HepG2 (cell line): Measurements from ENCODE around the gene SRCAP. TPM values are rescaled to one million over a fixed set of nuclear protein-coding genes. Genes with fewer than 3 reads are reported as not detected.

Experiments
- ATAC-seq: fragments of 200-7000 bp; cut with Tn5 transposase; 3 replicates; pipeline ENCODE4 v1.9.1; 2020; ENCODE audit warnings: mild to moderate bottlenecking, moderate library complexity
- BruUV-seq: library from RNA; stranded (reverse); fragments of 400-500 nt; replicated peaks from 2 replicates; lab custom pipeline; 2021; lab: Mats Ljungman, UMichigan
- CTCF ChIA-PET: fragments of 300-600 bp; formaldehyde crosslinking; extraction: SDS; loops from one replicate; lab custom pipeline; 2021; ENCODE audit warnings: low total read pairs, inconsistent platforms, low intra/inter-chr PET ratio; lab: Yijun Ruan, JAX
- POLR2A ChIA-PET: fragments of 350-600 bp; sonication (Branson Sonifier 250); formaldehyde crosslinking; loops from one replicate; lab custom pipeline; 2020; ENCODE audit warnings: antibody characterized with exemption, inconsistent platforms; lab: Yijun Ruan, JAX
- DNase-seq: peaks from one replicate; pipeline ENCODE4 v3.0.0-alpha.2; 2015; ENCODE audit warnings: low spot score
- FAIRE-seq: peaks from 3 replicates; lab custom pipeline; 2011; peaks lifted over from hg19 to GRCh38; lab: Jason Lieb, UNC
- H2AFZ ChIP-seq: one replicate; pipeline ENCODE4 v1.6.1; 2011; ENCODE audit warnings: low read length, inconsistent platforms
- H3K27ac ChIP-seq: fragments of 300-600 bp; 3 replicates; pipeline ENCODE4 v1.8.0; 2011; ENCODE audit warnings: mixed run types, mild to moderate bottlenecking, mixed read lengths, low read length, inconsistent platforms; ENCODE audit not compliant: insufficient read depth; ENCODE audit errors: extremely low read length
- H3K27me3 ChIP-seq, 2 experiments: fragments of 200-600 bp in 1 of 2; 2 replicates in 1 of 2; 3 replicates in 1 of 2; pipeline versions ENCODE4 v1.6.0 to v1.8.0; 2011; ENCODE audit warnings: low read length in 2 of 2, mild to moderate bottlenecking in 2 of 2, moderate library complexity in 2 of 2, inconsistent platforms in 1 of 2; ENCODE audit not compliant: insufficient read depth in 2 of 2, control insufficient read depth in 1 of 2
- H3K36me3 ChIP-seq, 2 experiments: fragments of 200-600 bp in 1 of 2; replicated peaks in 1 of 2; 2 replicates in 1 of 2; 3 replicates in 1 of 2; pipeline versions ENCODE4 v1.5.1 to v1.8.0; 2011; ENCODE audit warnings: low read length in 2 of 2, inconsistent platforms in 1 of 2; ENCODE audit not compliant: insufficient read depth in 2 of 2, control insufficient read depth in 1 of 2
- H3K4me1 ChIP-seq: 2 replicates; pipeline ENCODE4 v1.5.1; 2012; ENCODE audit warnings: low read length, inconsistent platforms; ENCODE audit not compliant: insufficient read depth
- H3K4me2 ChIP-seq: 2 replicates; pipeline ENCODE4 v1.6.0; 2011; ENCODE audit warnings: low read depth, low read length, inconsistent platforms
- H3K4me3 ChIP-seq, 3 experiments: fragments of 200-600 bp in 1 of 3; sonication (generic), shearing (Covaris generic) in 1 of 3; replicated peaks in 1 of 3; 2 replicates each; pipeline ENCODE4 v1.5.1; 2011 to 2016; ENCODE audit warnings: low read length in 3 of 3, inconsistent platforms in 2 of 3, low read depth in 2 of 3, mild to moderate bottlenecking in 2 of 3, control low read depth in 1 of 3, mixed read lengths in 1 of 3; ENCODE audit not compliant: insufficient read depth in 1 of 3
- H3K79me2 ChIP-seq: one replicate; pipeline ENCODE4 v1.6.1; 2011; ENCODE audit warnings: low read length, inconsistent platforms; ENCODE audit not compliant: insufficient read depth
- H3K9ac ChIP-seq: 2 replicates; pipeline ENCODE4 v1.6.0; 2011; ENCODE audit warnings: mild to moderate bottlenecking, low read depth, low read length, inconsistent platforms; ENCODE audit not compliant: insufficient read depth
- H3K9me3 ChIP-seq: 2 replicates; pipeline ENCODE4 v1.5.1; 2012; ENCODE audit warnings: mild to moderate bottlenecking, low read length
- H4K20me1 ChIP-seq: 2 replicates; pipeline ENCODE4 v1.6.0; 2011; ENCODE audit warnings: inconsistent platforms, mild to moderate bottlenecking, low read length, moderate library complexity; ENCODE audit not compliant: insufficient read depth
- AGO2 ChIP-seq: fragments of 200-400 bp; formaldehyde crosslinking; optimal IDR thresholded peaks from 2 replicates; pipeline ENCODE3; 2017; ENCODE audit warnings: mild to moderate bottlenecking, low read depth, low read length, moderate library complexity
- FLYWCH1 ChIP-seq: sonication (generic); formaldehyde crosslinking; IDR thresholded peaks from 2 replicates; pipeline ENCODE4 v1.8.1; 2023; ENCODE audit warnings: mild to moderate bottlenecking, missing genetic modification reagents
- GABPA ChIP-seq, 2 experiments: IDR thresholded peaks; 2 replicates each; pipeline ENCODE4 v1.6.1; 2011 to 2016; ENCODE audit warnings: low read depth in 2 of 2, low read length in 1 of 2, missing biosample characterization in 1 of 2, missing genetic modification characterization in 1 of 2
- HIC2 ChIP-seq: sonication (generic); formaldehyde crosslinking; IDR thresholded peaks from 2 replicates; pipeline ENCODE4 v1.9.0; 2022; ENCODE audit warnings: low read depth, missing genetic modification reagents
- HOXD1 ChIP-seq: sonication (generic); formaldehyde crosslinking; IDR thresholded peaks from 2 replicates; pipeline ENCODE4 v1.5.0; 2020; ENCODE audit warnings: missing genetic modification reagents
- MED1 ChIP-seq: sonication (generic); formaldehyde crosslinking; IDR thresholded peaks from 2 replicates; pipeline ENCODE4 v1.4.0; 2020; ENCODE audit warnings: missing genetic modification reagents
- MYNN ChIP-seq: sonication (generic); formaldehyde crosslinking; IDR thresholded peaks from 2 replicates; pipeline ENCODE4 v1.4.0; 2020; ENCODE audit warnings: mild to moderate bottlenecking, low read depth, missing genetic modification reagents
- NFKBIZ ChIP-seq: IDR thresholded peaks from 2 replicates; pipeline ENCODE4 v1.6.1; 2018; ENCODE audit warnings: missing genetic modification reagents, missing compliant biosample characterization
- TBL1XR1 ChIP-seq: fragments of 150-350 bp; IDR thresholded peaks from 2 replicates; pipeline ENCODE4 v1.6.1; 2014; ENCODE audit warnings: borderline replicate concordance, low read length; ENCODE audit not compliant: partially characterized antibody
- THYN1 ChIP-seq: sonication (generic); formaldehyde crosslinking; IDR thresholded peaks from 2 replicates; pipeline ENCODE4 v1.8.1; 2023; ENCODE audit warnings: low read depth, mild to moderate bottlenecking, moderate library complexity, missing genetic modification reagents, borderline replicate concordance
- ZNF136 ChIP-seq: sonication (generic); formaldehyde crosslinking; IDR thresholded peaks from 2 replicates; pipeline ENCODE4 v1.8.1; 2022; ENCODE audit warnings: low read depth, mild to moderate bottlenecking, moderate library complexity, missing genetic modification reagents
- ZNF282 ChIP-seq: fragments of 450-650 bp; IDR thresholded peaks from 2 replicates; pipeline ENCODE4 v1.6.1; 2018; ENCODE audit not compliant: partially characterized antibody
- ZNF292 ChIP-seq: sonication (generic); formaldehyde crosslinking; IDR thresholded peaks from 2 replicates; pipeline ENCODE4 v1.8.1; 2022; ENCODE audit warnings: mild to moderate bottlenecking, low read depth, missing genetic modification reagents, borderline replicate concordance
- ZNF33B ChIP-seq: sonication (generic); formaldehyde crosslinking; IDR thresholded peaks from 2 replicates; pipeline ENCODE4 v1.5.1; 2020; ENCODE audit warnings: mild to moderate bottlenecking, missing genetic modification reagents
- ZNF367 ChIP-seq: sonication (generic); formaldehyde crosslinking; IDR thresholded peaks from 2 replicates; pipeline ENCODE4 v1.4.0; 2020; ENCODE audit warnings: missing genetic modification reagents, borderline replicate concordance
- ZNF546 ChIP-seq: sonication (generic); formaldehyde crosslinking; conservative IDR thresholded peaks from 2 replicates; pipeline ENCODE4 v1.8.1; 2023; ENCODE audit warnings: mild to moderate bottlenecking, missing genetic modification reagents
- ZNF879 ChIP-seq: sonication (generic); formaldehyde crosslinking; IDR thresholded peaks from 2 replicates; pipeline ENCODE4 v1.8.1; 2023; ENCODE audit warnings: missing genetic modification reagents
- WGBS: methylation state at CpG from one replicate; pipeline ENCODE4 v1.1.6; 2017; ENCODE audit warnings: low lambda C conversion rate; 5-methylcytosine and 5-hydroxymethylcytosine counted together
- in situ Hi-C: cut with HindIII; loops from 2 replicates; pipeline ENCODE4 v1.10.0; 2017; ENCODE audit warnings: low pct_unique_long_range_greater_than_20kb; ENCODE audit not compliant: extremely low pct_ligation_motif_present
- intact Hi-C: fragments of 100-400 bp; cut with micrococcal nuclease; formaldehyde crosslinking; loops from one replicate; pipeline ENCODE4 v1.10.0; 2022; ENCODE audit not compliant: unreplicated experiment
- polyA plus RNA-seq, 8 experiments: library from polyadenylated mRNA; depleted of rRNA in 3 of 8; stranded (reverse) in 7 of 8; unstranded in 1 of 8; fragments of >200 nt; fragmentation: Illumina TruSeq in 4 of 8; extraction: Trizol in 4 of 8; gene quantifications; 2 replicates each; pipeline versions ENCODE4 v1.2.1 to v1.2.3, GENCODE V29; 2011 to 2016; ENCODE audit warnings: low read depth in 4 of 8, missing spikeins in 1 of 8, mixed read lengths in 1 of 8; ENCODE audit not compliant: insufficient read depth in 1 of 8
- total RNA-seq, 5 experiments: library from RNA; depleted of rRNA; stranded (reverse); fragments of >200 nt; fragmentation: Illumina TruSeq; extraction: Trizol; gene quantifications; 2 replicates each; pipeline ENCODE4 v1.2.3, GENCODE V29; 2016; ENCODE audit warnings: low read depth in 1 of 5

SRCAP gene
- total and polyA plus RNA-seq, 2 of the 13 experiments (the other 11 are each of a cell fraction or from before 2014, with no cell fraction given) = 4.9 to 9.0 TPM

- Histone ChIP-seq H3K4me1 (peaks cover 8% of the 10 kb centered on the region), H4K20me1 (no peaks in the 10 kb centered on the region; the same call in 1 of the 2 replicates), H3K27ac (no peak overlapping the region), H2AFZ (no peak overlapping the region), H3K79me2 (no peaks in the 10 kb centered on the region), H3K27me3 (no peaks in the 10 kb centered on the region), H3K9ac (no peak overlapping the region), H3K4me3 (no peak overlapping the region), H3K9me3 (no peaks in the 10 kb centered on the region), H3K36me3 (peaks cover 68 to 89% of the 10 kb centered on the region in 2 experiments), H3K4me2 (no peak overlapping the region)
- BruUV-seq = no TSS peak
- in situ Hi-C loops = no loop called here
- FAIRE-seq (no peak), ATAC-seq (no peak), DNase-seq (no peak)
- 96% methylated on average over 1 of the region's 1 CpG for whole genome bisulfite sequencing
- CTCF ChIA-PET = no interaction called here
- POLR2A ChIA-PET = interaction anchor here (0.8 to 0.9 kb wide), 2 partner anchors 10 to 26 kb away, joined by 3 to 4 read pairs; no protein-coding TSS in a partner anchor
- intact Hi-C loops = no loop called here
- no peak for TF ChIP-seq ZNF282
- no peak for TF ChIP-seq NFKBIZ (CRISPR knock-in tag)
- TF ChIP-seq AGO2 = no peak
- TF ChIP-seq GABPA (IDR thresholded peaks at IDR 0.05; ENCODE audit: low read depth, low read length) = no peak
- no peak for TF ChIP-seq GABPA (CRISPR knock-in tag; IDR thresholded peaks at IDR 0.05; ENCODE audit: low read depth)
- no peak for TF ChIP-seq FLYWCH1 (CRISPR knock-in tag)
- TF ChIP-seq HIC2 (CRISPR knock-in tag) = no peak
- TF ChIP-seq MED1 = no peak
- TF ChIP-seq HOXD1 = no peak
- TF ChIP-seq ZNF879 (CRISPR knock-in tag) = no peak
- TF ChIP-seq ZNF546 (CRISPR knock-in tag) = no peak
- TF ChIP-seq MYNN (CRISPR knock-in tag) = no peak
- TF ChIP-seq ZNF367 (CRISPR knock-in tag) = no peak
- TF ChIP-seq THYN1 = no peak
- TF ChIP-seq ZNF136 = no peak
- no peak for TF ChIP-seq ZNF292 (CRISPR knock-in tag)
- no peak for TF ChIP-seq ZNF33B (CRISPR knock-in tag)
- no peak for TF ChIP-seq TBL1XR1
- TF ChIP-seq, all 625 proteins: peak for 0
Observed at GRCh38 chr16:30721606-30722005, 22.6 kb downstream of the SRCAP start.
